Keratinocyte (primary cell): Measurements from ENCODE around the gene HP. TPM values are rescaled to one million over a fixed set of nuclear protein-coding genes. Genes with fewer than 3 reads are reported as not detected.

ENCODE experiments used
- DNase-seq: peaks from one replicate; pipeline ENCODE4 v3.0.0-alpha.2; 2011; ENCODE audit warnings: low read depth, missing footprints, low spot score
- FAIRE-seq: peaks from 2 replicates; lab custom pipeline; 2011; peaks lifted over from hg19 to GRCh38; lab: Jason Lieb, UNC
- H2AFZ ChIP-seq: 2 replicates; pipeline ENCODE4 v1.6.0; 2012; ENCODE audit warnings: low read length, control low read depth, inconsistent platforms; ENCODE audit not compliant: control insufficient read depth
- H3K27ac ChIP-seq: 2 replicates; pipeline ENCODE4 v1.5.1; 2011; ENCODE audit warnings: low read length; ENCODE audit not compliant: control insufficient read depth, insufficient read depth
- H3K27me3 ChIP-seq: 3 replicates; pipeline ENCODE4 v1.6.0; 2011; ENCODE audit warnings: low read length; ENCODE audit not compliant: control insufficient read depth, insufficient read depth; ENCODE audit errors: extremely low read depth
- H3K36me3 ChIP-seq, 2 experiments: 2 replicates in 1 of 2; 3 replicates in 1 of 2; pipeline ENCODE4 v1.5.1; 2011; ENCODE audit warnings: low read length in 2 of 2, mild to moderate bottlenecking in 1 of 2; ENCODE audit not compliant: control insufficient read depth in 2 of 2, insufficient read depth in 2 of 2; ENCODE audit errors: extremely low read depth in 1 of 2
- H3K4me1 ChIP-seq: 3 replicates; pipeline ENCODE4 v1.5.1; 2011; ENCODE audit warnings: low read length; ENCODE audit not compliant: control insufficient read depth, insufficient read depth; ENCODE audit errors: extremely low read depth
- H3K4me2 ChIP-seq: 3 replicates; pipeline ENCODE4 v1.6.0; 2011; ENCODE audit warnings: low read depth, low read length; ENCODE audit not compliant: control insufficient read depth, insufficient read depth; ENCODE audit errors: extremely low read depth
- H3K4me3 ChIP-seq, 3 experiments: fragments of 200-600 bp in 1 of 3; sonication (generic) in 1 of 3; 2 replicates in 2 of 3; 3 replicates in 1 of 3; pipeline ENCODE4 v1.5.1; 2011 to 2016; ENCODE audit warnings: low read length in 3 of 3, mild to moderate bottlenecking in 3 of 3, control low read depth in 2 of 3, inconsistent platforms in 1 of 3, low read depth in 1 of 3, mixed read lengths in 1 of 3, mixed run types in 1 of 3, moderate library complexity in 1 of 3; ENCODE audit not compliant: control insufficient read depth in 2 of 3, insufficient read depth in 2 of 3; ENCODE audit errors: extremely low read depth in 1 of 3
- H3K79me2 ChIP-seq: 2 replicates; pipeline ENCODE4 v1.6.0; 2012; ENCODE audit warnings: low read length; ENCODE audit not compliant: control insufficient read depth, insufficient read depth
- H3K9ac ChIP-seq: 3 replicates; pipeline ENCODE4 v1.6.0; 2011; ENCODE audit warnings: low read length; ENCODE audit not compliant: control insufficient read depth, insufficient read depth; ENCODE audit errors: extremely low read depth
- H3K9me1 ChIP-seq: 3 replicates; pipeline ENCODE4 v1.6.0; 2011; ENCODE audit warnings: low read length; ENCODE audit not compliant: control insufficient read depth, insufficient read depth; ENCODE audit errors: extremely low read depth
- H3K9me3 ChIP-seq: 2 replicates; pipeline ENCODE4 v1.5.1; 2012; ENCODE audit warnings: low read depth, low read length; ENCODE audit not compliant: control insufficient read depth
- H4K20me1 ChIP-seq: 3 replicates; pipeline ENCODE4 v1.6.0; 2011; ENCODE audit warnings: low read length; ENCODE audit not compliant: control insufficient read depth, insufficient read depth; ENCODE audit errors: extremely low read depth
- CTCF ChIP-seq, 3 experiments: IDR thresholded peaks in 1 of 3; conservative IDR thresholded peaks in 1 of 3; optimal IDR thresholded peaks in 1 of 3; 2 replicates in 2 of 3; 3 replicates in 1 of 3; pipeline versions ENCODE3 to v1.5.1; 2011; ENCODE audit warnings: low read length in 3 of 3, mild to moderate bottlenecking in 3 of 3, moderate library complexity in 2 of 3, control low read depth in 1 of 3, inconsistent platforms in 1 of 3; ENCODE audit not compliant: insufficient read depth in 2 of 3; ENCODE audit errors: extremely low read depth in 1 of 3
- EZH2 ChIP-seq: IDR thresholded peaks from one replicate; pipeline ENCODE4 v1.6.1; 2012; ENCODE audit warnings: inconsistent platforms, mild to moderate bottlenecking, low read length, moderate library complexity
- dilution Hi-C: fragments of 300-500 bp; cut with MboI; formaldehyde crosslinking; loops from one replicate; pipeline ENCODE4 v1.7.0; 2020; ENCODE audit warnings: low sequenced_read_pairs; ENCODE audit not compliant: extremely low pct_ligation_motif_present
- polyA plus RNA-seq, 5 experiments: library from polyadenylated mRNA; depleted of rRNA in 3 of 5; stranded (reverse) in 3 of 5; stranded (forward) in 1 of 5; unstranded in 1 of 5; fragments of >200 nt; gene quantifications; 1 replicate in 1 of 5; 2 replicates in 3 of 5; 3 replicates in 1 of 5; pipeline versions ENCODE4 v1.2.1 to v1.2.3, GENCODE V29; 2011 to 2012; ENCODE audit warnings: missing spikeins in 2 of 5, low read depth in 1 of 5, low replicate concordance in 1 of 5

HP gene
- polyA plus RNA-seq, 1 donor (not counting 4 experiments of a cell fraction or from before 2014, with no cell fraction given) = 0.43 TPM

GRCh38 chr16:72104905-72105304 is 50.6 kb downstream of the HP start:
- dilution Hi-C loops = no loop called here
- no peak overlapping the region for H3K4me3 ChIP-seq
- no peak overlapping the region for H3K27ac ChIP-seq
- TF ChIP-seq CTCF (optimal IDR thresholded peaks at IDR 0.05 in 1 of 3, IDR thresholded peaks at IDR 0.05 in 1 of 3, conservative IDR thresholded peaks at IDR 0.05 in 1 of 3; ENCODE audit: extremely low read depth in 1 of 3, insufficient read depth in 2 of 3, low read length in 3 of 3) (no peak), EZH2 (no peak)
- no peaks in the 10 kb centered on the region for H3K9me1 ChIP-seq
- H3K79me2 ChIP-seq = no peaks in the 10 kb centered on the region
- H3K9me3 ChIP-seq = no peaks in the 10 kb centered on the region
- no peak for DNase-seq
- no peaks in the 10 kb centered on the region for H3K4me1 ChIP-seq
- peaks cover 60 to 68% of the 10 kb centered on the region in 2 experiments for H3K36me3 ChIP-seq
- H3K27me3 ChIP-seq = no peaks in the 10 kb centered on the region
- no peak overlapping the region for H2AFZ ChIP-seq
- no peaks in the 10 kb centered on the region for H4K20me1 ChIP-seq
- FAIRE-seq = no peak
- H3K9ac ChIP-seq = no peak overlapping the region
- no peak overlapping the region for H3K4me2 ChIP-seq

GRCh38 chr16:72105978-72106377 is 51.7 kb downstream of the HP start:
- no peak overlapping the region for H3K27ac ChIP-seq
- no peaks in the 10 kb centered on the region for H3K79me2 ChIP-seq
- no peak for TF ChIP-seq CTCF (optimal IDR thresholded peaks at IDR 0.05 in 1 of 3, IDR thresholded peaks at IDR 0.05 in 1 of 3, conservative IDR thresholded peaks at IDR 0.05 in 1 of 3; ENCODE audit: extremely low read depth in 1 of 3, insufficient read depth in 2 of 3, low read length in 3 of 3)
- no peak for TF ChIP-seq EZH2
- H3K9me1 ChIP-seq = no peaks in the 10 kb centered on the region
- FAIRE-seq (no peak), DNase-seq (no peak)
- no peaks in the 10 kb centered on the region for H3K27me3 ChIP-seq
- no peak overlapping the region for H3K4me2 ChIP-seq
- no peaks in the 10 kb centered on the region for H4K20me1 ChIP-seq
- H3K4me1 ChIP-seq = no peaks in the 10 kb centered on the region
- H3K36me3 ChIP-seq = peaks cover 61 to 68% of the 10 kb centered on the region in 2 experiments
- no peaks in the 10 kb centered on the region for H3K9me3 ChIP-seq
- H3K4me3 ChIP-seq = no peak overlapping the region
- no peak overlapping the region for H3K9ac ChIP-seq
- H2AFZ ChIP-seq = no peak overlapping the region
- dilution Hi-C loops = no loop called here
